Epidermal melanocyte (primary cell): ENCODE data around the gene RNF112.
"Not testable (repeated sequence)": the region's sequence is repeated elsewhere in the genome, so short reads cannot be mapped to it uniquely, and the experiment has no call there.

ENCODE experiments used
- DNase-seq: peaks from one replicate; pipeline ENCODE4 v3.0.0; 2011; ENCODE audit warnings: low spot score; ENCODE audit not compliant: insufficient read length

RNF112 gene

GRCh38 chr17:19448341-19449268 lies 37.6 kb downstream of the RNF112 start:
- DNase-seq = peak; percentile 83

DNA sequence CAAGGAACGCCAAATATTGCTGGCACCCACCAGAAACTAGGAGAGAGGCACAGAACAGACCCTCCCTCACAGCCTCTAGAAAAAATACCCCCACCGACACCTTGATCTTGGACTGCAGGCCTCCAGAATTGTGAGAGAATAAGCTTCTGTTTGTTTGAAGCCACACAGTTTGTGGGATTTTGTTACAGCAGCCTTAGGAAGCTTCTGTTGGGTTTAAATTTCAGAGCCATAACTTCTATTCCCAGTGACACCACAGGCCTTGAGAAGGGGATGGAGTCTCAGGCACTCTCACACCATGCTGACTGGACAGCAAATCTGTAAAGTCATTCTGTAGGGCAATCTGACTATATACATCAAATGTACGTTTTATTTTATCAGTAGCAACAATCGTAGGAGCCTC lies 38.6 kb downstream of the RNF112 start:
- DNase-seq = no peak

DNA sequence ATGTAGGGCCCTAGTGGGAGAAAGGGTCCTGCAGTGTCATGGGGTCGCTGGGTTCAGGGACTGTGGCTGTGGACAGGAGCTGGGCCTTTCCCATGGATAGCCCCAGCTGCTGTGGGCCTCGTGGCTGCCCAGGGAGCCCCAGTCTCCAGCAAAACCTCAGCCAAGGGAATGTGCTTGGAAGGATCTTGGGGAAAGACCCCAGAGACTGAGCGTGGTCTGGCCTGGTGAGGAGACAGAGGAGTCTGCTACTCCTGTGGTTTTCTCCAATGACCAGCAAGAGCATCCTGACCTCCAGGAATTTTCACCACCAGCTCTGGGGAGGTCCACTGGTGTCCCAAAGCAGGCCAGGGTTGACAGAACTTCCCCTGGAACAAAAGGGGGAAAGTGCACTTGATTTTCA lies 42.3 kb downstream of the RNF112 start:
- no peak for DNase-seq

DNA sequence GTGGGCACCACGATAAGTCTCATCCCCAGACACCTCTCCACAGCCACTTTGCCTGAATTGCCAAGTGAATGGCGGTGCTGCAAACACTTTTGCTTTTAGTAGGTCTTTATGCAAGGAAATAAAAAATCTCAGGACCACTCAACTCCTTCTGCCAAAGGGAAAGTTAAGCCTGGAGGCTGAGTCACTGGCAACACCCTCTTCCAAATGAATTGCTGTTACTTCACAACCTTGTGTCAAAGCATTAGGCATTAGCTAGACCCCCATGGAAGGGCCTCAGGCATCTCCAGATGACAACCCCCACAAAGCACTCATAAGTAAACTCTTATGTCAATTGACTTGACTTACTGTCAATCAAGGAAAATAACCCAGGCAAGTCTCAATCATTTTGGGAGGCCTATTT lies 43.0 kb downstream of the RNF112 start:
- DNase-seq = no peak

- DNase-seq = no peak
Measured at GRCh38 chr17:19456016-19456927, 45.2 kb downstream of the RNF112 start.

GRCh38 chr17:19457046-19457445 lies 46.0 kb downstream of the RNF112 start:
- DNase-seq = no peak

DNA sequence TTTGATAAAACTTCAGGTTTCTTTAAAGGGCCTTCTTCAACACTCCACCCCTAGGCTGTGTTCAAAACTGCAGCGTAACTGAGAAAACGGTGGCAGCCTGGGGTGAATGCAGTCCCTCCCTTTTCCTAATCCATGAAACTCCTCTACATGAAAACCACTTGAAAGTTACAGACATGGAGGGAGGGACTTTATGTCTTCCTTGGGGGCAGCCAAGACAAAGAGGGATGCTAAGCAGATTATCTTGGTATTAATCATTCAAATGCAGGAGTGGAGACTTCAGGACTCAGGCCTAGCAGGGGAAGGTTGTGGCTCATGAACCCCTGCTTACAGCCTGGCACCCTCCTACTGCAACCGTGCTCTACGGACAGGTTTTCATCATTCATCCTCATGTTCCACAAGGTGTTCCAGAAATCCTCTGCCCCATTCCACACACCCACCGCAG lies 46.8 kb downstream of the RNF112 start:
- no peak for DNase-seq

GRCh38 chr17:19458481-19458880 lies 47.4 kb downstream of the RNF112 start:
- DNase-seq = not testable (repeated sequence)

- not testable (repeated sequence) for DNase-seq
Measured at GRCh38 chr17:19459018-19459655, 48.1 kb downstream of the RNF112 start.

GRCh38 chr17:19460700-19461099 lies 49.7 kb downstream of the RNF112 start:
- no peak for DNase-seq

GRCh38 chr17:19461116-19461515 lies 50.1 kb downstream of the RNF112 start:
- no peak for DNase-seq

DNA sequence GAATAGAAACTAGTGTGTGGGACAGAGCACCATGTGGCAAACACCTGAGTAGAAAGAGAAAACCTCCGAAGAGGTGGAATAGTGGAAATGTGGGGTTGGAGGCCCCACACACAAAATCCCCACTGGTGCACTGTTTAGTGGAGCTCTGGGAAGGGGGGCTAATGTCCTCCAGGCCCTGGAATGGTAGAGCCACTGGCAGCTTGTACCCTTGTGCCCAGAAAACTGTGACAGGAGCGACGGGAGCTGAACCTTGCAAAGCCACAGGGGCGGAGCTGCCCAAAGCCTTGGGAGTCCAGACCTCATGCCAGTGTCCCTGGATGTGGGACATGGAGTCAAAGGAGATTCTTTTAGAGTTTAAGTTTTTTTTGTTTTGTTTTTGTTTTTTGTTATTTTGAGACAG lies 50.6 kb downstream of the RNF112 start:
- no peak for DNase-seq

DNA sequence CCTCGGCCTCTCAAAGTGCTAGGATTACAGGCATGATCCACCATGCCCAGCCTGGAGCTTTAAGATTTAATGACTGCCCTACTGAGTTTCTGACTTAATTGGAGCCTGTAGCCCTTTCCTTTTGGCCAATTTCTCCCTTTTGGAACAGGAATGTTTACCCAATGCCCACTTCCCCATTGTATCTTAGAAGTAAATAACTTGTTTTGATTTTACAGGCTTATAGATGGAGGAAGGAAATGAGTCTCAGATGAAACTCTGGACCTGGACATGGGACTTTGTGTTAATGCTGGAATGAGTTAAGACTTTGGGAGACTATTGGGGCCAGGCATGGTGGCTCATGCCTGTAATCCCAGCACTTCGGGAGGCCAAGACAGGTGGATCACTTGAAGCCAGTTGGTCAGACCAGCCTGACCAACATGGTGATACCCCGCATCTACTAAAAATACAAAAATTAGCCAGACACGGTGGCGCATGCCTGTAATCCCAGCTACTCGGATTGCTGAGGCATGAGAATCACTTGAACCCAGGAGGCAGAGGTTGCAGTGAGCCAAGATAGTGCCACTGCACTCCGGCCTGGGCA lies 51.5 kb downstream of the RNF112 start:
- DNase-seq = not testable (repeated sequence)

DNA sequence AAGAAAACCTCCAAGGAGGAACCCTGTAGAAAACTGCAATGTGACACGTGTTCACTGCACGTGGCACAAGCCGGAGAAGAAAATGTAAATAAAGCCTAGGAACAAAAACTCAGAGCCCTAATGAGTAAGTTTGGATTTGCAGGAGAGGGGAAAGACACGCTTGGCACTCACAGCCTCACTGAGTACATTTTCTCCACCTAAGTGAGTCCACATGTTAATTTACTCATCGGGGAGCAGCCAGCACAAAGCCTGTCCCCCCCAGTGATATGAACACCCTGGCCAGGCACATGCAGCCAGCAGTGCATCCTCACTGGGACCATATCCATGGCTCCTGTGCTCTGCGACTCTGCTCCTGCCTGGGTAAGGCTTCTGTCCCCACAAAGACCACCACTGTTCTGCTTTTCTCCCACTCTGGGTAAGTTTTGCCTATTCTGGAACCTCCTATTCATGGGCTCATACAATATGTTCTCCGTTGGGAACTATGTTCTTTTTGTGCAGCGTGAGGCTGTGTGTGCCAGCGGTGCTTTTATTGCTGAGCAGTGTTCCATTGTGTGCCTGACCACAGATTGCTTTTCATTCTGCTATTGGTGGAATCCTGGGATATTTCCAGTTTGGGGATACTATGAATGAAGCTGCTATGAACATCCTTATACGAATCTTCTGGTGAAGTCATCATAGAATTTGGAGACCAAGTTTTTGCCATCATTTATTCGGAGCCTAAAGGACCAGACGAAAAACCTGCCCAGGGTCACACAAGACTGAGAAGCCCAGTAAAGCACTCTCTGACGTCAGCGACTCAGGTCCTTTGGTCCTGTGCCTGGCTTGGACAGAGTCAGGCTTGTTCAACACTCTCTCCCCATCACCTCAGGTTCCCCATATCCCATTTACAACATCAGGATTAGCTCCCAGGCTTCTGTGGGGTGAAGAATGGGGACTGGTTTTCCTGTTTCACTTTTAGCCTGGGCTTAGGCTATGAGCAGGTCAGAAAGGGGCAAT lies 53.3 kb downstream of the RNF112 start:
- no peak for DNase-seq
